SK-N-DZ (cell line): Measurements from ENCODE around the gene ITPK1.

ENCODE experiments used
- DNase-seq: peaks from one replicate; pipeline ENCODE4 v3.0.0-alpha.2; 2015; ENCODE audit warnings: low spot score

ITPK1 gene

DNA sequence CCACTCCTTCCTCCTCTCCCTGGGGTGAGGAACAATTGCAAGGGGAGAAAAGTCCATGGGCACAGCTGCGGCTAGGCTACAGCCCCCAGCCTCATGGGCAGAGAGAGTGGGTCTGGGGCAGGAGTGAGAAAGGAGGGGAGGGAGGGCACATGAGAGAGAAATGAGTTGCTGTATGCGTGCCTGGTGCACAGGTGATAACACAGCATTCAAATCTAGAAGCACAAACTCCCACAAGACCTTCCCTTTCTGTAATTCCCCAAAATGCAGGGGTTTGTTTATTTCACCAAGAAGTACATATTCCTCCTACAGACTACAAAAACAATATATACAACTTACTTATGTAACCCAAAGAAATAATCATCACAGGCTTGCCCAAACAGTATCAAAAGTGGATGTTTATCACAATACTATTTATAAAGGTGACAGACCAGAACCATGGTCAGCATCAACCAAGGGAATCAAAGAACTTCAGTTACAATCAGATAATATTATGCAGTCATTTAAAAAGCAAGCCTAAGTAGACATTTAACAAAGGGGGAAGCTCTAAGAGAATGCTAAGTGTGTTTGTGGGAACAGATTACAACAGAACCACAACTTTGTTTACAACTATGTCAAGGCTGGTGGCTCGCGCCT is 54.2 kb downstream of the ITPK1 start:
- DNase-seq: no peak

DNA sequence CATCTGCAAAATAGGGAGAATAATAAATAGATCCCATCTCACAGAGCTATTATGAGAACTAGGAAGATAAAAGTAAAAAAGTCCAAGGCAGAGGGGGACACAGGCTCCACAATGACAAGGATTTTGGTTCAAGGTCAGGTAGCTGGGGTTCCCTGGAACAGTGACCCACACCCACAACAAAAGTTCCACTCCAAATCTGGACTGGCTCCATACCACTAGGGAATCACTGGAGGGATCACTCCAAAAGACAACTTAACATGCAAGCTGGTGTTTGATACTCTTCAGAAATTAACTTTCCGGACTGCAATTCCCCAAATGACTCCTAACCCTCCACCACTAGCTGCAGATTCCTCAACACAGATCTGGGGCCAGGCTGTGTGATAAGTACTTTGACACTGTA is 54.9 kb downstream of the ITPK1 start:
- DNase-seq: no peak

DNA sequence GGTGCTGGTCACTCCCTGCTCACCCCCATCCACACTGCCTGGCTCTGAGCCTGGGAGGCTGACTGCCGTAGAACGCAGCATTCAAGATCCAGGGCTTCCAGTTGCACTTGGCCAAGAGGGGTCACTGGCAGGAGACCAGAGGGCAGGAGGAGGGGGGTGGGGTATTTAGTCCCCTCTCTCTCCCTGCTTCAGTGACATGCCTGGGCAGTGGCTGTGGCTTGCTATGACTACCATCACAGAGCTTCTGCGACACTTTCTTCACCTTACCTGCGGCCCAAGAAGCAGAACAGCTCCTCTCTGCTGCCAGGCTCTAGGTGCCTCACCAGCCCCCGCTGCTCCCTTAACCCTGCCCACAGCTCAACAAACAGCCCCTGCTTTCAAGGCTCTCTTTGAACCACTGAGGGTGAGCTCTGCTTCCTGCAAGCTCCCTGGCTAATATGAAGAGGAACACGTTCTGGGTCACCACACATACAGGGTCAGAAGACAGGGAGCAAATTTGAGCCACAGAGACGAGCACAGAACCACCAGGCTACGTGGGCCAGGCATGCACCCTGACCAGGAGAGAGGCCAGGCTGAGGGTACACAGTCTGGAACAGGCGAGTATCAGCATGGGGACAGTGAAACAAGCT is 55.7 kb downstream of the ITPK1 start:
- no peak for DNase-seq

DNA sequence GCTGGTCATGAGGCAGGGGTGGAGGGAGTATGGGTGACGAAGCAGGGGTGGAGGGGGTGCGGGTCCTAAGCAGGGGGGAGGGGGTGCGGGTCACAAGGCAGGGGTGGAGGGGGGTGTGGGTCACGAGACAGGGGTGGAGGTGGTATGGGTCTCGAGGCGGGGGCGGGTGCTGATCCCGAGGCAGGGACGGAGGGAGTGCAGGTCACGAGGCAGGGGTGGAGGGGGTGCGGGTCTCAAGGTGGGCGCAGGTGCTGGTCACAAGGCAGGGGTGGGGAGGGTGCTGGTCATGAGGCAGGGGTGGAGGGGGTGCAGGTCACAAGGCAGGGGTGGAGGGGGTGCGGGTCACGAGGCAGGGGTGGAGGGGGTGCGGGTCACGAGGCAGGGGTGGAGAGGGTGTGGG is 56.5 kb downstream of the ITPK1 start:
- no peak for DNase-seq

DNA sequence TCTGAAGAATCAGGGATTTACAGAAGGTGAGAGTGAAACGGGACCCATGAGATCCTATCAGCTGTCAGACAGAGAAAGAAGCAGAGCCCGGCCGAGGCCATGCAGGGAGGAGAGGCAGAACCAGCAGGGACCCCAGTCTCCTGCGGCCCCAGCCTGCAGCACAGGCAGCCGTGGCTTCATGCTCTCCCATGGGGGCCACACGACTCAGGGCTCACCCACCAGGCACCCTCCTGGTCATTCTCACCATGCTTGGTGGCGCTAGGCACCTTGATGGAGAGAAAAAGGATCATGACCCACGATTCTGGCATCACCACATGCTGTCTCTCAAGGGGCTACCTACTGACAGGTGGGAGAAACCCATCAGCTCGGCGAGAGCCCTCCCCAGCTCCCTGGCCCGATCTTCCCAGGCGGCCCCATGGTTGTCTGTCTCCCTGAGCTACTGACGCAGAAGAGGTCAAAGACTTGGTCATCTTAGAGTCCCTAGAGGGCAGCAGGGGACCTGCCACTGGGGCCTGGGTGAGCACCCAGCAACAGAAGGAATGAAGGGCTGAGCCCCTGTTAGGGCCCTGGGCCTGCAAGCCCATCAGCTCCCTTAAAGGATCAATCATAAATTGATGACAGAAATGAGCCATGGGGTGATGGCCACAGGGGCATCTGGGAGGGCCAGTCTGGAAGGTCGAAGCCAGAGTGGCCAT is 58.0 kb downstream of the ITPK1 start:
- no peak for DNase-seq

GRCh38 chr14:93056840-93057585 is 58.7 kb downstream of the ITPK1 start:
- no peak for DNase-seq

DNA sequence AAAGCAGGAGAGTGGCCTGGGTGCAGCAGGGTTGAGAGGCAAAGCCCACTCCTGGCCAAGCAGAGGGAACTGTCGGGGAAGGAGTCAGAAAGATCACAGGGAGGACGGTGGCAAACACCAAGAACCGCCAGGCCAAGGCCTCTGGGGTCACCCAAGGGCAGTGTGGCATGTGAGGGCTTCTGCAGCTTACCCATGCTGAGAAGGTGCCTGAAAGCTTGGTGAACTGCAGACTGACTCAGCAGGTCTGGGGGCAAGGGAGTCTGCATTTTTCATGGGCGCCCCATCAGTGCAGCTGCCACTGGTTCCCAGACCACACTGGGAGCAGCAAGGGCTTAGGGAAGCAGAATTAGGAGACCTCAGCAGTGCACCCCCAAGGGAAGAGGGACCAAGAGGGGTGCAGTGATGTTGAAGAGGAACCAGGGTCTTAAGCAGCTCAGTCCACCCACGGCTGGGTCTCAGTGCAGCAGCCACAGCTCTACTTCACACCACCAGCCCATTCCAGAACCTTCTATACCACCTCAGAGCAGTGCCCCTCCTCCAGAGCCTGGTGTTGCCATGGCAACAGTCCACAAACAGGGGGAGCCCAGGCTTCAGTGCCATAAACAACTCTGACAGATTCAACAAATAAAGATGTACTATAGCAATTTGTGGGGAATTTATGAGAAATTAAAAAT is 59.4 kb downstream of the ITPK1 start:
- DNase-seq: no peak

DNA sequence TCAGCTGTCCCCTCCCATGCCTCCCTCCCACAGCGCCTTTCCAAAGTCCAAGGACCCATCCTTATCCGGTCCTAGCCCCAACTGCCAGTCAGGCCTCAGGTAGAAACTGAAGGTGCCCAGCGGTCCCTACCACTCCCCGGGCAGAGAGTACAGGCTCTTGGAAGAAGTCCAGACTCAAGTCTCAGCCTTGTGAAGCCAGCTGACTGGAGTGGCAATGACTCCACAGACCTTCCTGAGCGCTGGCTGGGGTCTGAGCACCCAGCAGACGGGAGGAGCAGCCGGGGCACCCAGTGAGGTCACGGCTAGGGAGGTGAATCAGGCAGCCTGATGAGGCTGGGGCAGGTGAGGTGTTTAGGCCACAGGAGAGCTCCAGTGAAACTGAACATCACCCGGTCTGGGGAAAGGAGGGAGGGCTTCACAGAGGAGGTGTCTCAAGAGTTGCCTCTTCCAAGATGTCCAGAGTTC is 60.0 kb downstream of the ITPK1 start:
- DNase-seq: no peak

DNA sequence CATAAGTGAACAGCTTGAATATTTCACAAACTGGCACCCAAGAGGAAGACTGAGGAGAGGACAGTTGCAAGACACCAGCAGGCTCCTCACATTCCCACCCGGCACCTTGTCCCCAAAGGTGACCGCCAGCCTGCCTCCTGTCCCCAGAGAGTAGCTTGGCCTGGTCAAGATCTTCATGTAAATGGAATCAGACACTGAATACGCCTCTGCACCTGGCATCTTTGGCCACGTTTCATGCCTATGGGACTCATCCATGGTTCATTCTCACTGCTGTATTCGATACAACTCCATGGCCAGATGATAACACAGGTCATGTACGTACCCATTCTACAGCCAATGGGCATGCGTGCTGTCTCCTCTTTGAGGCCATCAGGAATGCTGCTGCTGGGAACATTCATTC is 60.8 kb downstream of the ITPK1 start:
- no peak for DNase-seq

- no peak for DNase-seq
Measured at GRCh38 chr14:93054006-93054405, 61.7 kb downstream of the ITPK1 start.

GRCh38 chr14:93051600-93052546 is 63.9 kb downstream of the ITPK1 start:
- no peak for DNase-seq

- no peak for DNase-seq
Measured at GRCh38 chr14:93050761-93051160, 65.0 kb downstream of the ITPK1 start.

DNA sequence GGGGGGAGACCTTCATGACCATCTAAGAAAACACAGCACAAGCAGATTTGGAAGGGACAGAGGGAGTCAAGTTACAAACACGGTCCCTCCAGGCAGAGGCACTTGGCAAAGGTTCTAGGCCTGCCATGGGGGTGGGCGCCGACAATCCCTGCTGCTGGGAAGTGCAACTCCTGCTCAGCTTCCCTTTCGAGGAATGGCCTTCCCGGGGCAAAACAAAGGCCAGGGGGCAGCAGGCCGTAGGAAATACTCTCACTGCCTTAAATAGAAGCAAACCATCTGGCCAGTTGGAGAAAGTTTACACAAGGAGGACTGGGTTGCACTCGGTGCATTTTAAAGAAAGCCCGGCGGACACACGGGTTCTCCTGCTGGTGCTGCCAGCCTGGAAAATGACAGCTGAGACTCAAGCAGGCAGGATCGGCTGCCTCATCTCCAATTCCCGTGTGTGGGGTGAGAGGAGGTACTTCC is 65.8 kb downstream of the ITPK1 start:
- DNase-seq: no peak

DNA sequence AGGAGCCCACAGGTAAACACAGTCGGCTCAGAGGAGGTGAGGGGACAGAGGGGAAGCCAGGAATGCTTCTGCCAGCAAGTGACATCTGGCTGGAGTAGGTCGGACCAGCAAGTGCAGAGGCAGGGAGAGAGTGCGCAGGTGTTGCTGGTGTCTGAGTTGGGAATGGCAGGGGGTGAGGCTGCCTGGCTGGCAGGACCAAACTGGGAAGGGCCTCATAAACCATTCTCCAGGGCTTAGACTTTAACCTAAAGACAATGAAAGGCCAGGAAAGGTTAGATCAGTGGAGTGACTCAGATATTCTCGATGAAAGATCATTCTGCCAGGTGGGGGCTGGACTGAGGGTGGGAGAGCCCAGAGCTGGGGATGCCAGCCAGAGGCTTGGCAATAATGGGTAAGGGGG is 66.4 kb downstream of the ITPK1 start:
- no peak for DNase-seq

GRCh38 chr14:93048843-93049242 is 66.9 kb downstream of the ITPK1 start:
- no peak for DNase-seq

DNA sequence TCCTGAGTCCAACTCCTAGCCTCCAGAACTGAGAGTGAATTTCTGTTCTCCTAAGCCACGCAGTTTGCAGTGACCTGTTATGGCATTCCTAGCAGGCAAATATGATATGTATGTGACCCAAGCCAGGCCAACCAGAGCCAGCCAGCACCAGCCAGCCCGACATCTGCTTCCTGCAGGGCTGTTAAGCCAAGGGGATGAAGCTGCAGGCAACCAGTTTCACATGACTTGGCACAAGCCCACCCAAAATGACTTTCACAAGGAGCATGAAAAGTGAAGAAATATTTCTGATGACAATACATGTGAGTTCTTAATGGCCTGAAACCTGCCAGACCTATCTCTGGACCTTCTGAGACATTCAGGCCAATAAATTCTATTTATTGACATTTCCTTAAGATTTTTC is 68.1 kb downstream of the ITPK1 start:
- DNase-seq: no peak

DNA sequence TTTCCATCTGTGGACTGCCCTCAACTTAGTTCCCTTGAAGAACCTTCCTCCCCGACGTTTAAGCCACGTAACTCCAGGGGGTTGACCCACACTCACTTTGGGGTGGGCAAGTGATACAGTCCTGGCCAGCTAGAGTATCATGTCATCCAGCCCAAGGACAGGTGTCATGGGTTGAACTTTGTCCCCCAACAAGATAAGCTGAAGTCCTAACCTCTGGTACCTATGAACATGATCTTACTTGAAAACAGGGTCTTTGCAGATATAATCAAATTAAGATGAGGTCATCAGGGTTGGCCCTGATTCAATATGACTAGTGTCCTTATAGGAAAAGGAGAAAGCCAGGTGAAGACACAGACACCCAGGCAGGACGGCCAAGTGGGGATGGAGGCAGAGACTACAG is 68.6 kb downstream of the ITPK1 start:
- DNase-seq: no peak

- DNase-seq: no peak
Measured at GRCh38 chr14:93046705-93047050, 69.0 kb downstream of the ITPK1 start.

DNA sequence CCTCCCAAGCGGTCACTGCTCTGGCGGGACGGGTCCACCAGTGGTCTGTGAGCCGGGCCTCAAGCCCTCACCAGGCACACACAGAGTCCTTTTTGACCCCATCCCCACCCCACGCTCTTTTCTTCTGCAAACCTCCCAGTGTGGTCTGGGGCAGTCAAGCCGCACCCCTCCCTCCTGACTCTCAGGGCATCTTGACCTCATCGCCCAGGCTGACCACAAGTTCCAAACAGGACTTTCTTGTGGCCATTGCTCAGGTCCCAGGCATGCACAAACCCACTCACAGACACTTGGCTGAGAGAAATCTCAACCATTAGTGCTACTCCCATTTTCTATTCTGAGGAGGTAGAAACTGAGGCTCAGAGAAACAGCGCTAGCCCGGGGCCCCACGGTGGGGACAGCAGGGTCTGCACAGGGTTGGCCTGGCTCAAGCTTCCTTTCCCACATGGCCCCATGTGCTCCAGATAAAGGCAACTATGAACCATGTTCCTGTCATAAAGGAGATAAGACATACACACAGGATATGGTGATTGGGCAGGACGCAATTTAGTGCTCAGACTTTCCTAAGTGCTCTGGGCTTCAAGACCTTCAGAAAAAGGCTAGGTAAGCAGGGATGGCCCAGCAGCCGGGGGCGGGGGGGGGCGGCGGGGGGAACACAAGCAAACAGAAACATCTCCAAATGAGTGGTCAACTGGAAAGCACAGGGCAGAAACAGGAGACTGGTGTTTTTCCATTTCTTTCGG is 69.6 kb downstream of the ITPK1 start:
- peak; percentile 64 for DNase-seq

- peak; percentile 54 for DNase-seq
Measured at GRCh38 chr14:93045211-93045674, 70.5 kb downstream of the ITPK1 start.
